ENCODE results near the gene NF1.

The NF1 gene

DNA sequence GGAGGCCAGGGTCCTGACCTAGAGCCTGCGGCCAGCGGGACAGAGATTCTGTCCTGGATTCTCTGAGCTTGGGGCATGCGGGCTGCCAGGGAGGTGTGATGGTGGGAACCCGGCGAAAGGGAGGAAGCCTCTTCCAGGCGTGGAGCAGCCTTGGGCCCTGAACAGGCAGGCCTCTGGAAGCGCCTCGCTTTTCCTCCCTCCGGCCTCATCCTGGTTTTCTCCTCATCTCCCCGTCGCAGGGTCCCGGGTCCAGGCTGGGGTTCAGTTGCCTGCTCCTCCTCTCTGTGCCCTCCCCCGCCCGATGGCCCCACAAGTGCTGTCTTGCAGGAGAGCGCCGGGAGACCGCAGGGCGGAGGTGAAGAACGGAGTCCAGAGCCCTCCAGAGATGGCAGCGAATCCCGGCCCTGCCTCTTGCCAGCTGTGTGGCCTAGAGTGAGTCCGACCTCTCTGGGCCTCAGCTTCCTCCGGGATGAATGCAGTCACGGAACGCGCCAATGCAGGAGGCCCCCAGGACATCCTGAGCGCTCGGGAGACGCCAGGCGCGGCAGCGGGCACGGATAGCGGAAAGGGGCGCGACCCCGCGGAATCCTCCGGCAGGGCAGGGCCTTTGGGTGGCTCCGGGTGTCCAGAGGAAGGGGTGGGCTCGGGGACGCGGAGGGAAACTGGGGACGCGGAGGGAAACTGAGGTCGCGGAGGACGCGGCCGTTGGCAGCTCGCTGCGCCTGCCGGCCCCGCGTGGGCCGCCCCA, 296.1 kb downstream of the NF1 start:
- DNase-seq (ENCODE audit: low read depth), result no peak
- no peak overlapping the region for H3K4me3 ChIP-seq (ENCODE audit: low read depth, low read length)
- TF ChIP-seq, protein P1, sequence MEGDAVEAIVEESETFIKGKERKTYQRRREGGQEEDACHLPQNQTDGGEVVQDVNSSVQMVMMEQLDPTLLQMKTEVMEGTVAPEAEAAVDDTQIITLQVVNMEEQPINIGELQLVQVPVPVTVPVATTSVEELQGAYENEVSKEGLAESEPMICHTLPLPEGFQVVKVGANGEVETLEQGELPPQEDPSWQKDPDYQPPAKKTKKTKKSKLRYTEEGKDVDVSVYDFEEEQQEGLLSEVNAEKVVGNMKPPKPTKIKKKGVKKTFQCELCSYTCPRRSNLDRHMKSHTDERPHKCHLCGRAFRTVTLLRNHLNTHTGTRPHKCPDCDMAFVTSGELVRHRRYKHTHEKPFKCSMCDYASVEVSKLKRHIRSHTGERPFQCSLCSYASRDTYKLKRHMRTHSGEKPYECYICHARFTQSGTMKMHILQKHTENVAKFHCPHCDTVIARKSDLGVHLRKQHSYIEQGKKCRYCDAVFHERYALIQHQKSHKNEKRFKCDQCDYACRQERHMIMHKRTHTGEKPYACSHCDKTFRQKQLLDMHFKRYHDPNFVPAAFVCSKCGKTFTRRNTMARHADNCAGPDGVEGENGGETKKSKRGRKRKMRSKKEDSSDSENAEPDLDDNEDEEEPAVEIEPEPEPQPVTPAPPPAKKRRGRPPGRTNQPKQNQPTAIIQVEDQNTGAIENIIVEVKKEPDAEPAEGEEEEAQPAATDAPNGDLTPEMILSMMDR (IDR thresholded peaks at IDR 0.05; ENCODE audit: control insufficient read depth, extremely low read depth, insufficient read depth), result no peak

DNA sequence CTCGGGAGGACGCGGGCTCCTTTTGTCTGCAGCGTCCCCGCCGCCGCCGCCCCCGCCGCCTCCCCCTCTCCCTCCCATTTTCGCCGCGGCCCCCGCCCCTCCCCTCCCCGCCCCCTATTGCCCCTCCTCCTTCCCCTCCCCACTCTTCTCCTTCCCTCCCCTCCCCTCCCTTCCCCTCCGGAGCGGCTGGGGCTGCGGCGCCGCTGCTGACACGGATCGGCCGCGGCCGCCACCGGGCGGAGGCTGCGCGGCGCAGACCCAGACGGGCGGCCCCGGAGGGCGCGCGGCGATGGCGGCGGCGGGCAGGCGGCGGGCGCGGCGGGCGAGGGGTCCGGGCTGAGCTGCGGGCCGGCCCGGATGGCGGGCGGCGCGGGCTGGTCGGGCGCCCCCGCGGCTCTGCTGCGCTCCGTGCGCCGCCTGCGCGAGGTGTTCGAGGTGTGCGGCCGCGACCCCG, 296.7 kb downstream of the NF1 start, which contains the start of gene RAB11FIP4:
TSS of gene RAB11FIP4 (plus strand) at position 180 of the 454 bp plus-strand sequence. CDS start at position 358, 178 bp downstream.
- H3K4me3 ChIP-seq (ENCODE audit: low read depth, low read length), result no peak within 1 kb of the TSS
- no peak for DNase-seq (ENCODE audit: low read depth)
- TF ChIP-seq, protein P1 (IDR thresholded peaks at IDR 0.05; ENCODE audit: control insufficient read depth, extremely low read depth, insufficient read depth), result no peak

DNA sequence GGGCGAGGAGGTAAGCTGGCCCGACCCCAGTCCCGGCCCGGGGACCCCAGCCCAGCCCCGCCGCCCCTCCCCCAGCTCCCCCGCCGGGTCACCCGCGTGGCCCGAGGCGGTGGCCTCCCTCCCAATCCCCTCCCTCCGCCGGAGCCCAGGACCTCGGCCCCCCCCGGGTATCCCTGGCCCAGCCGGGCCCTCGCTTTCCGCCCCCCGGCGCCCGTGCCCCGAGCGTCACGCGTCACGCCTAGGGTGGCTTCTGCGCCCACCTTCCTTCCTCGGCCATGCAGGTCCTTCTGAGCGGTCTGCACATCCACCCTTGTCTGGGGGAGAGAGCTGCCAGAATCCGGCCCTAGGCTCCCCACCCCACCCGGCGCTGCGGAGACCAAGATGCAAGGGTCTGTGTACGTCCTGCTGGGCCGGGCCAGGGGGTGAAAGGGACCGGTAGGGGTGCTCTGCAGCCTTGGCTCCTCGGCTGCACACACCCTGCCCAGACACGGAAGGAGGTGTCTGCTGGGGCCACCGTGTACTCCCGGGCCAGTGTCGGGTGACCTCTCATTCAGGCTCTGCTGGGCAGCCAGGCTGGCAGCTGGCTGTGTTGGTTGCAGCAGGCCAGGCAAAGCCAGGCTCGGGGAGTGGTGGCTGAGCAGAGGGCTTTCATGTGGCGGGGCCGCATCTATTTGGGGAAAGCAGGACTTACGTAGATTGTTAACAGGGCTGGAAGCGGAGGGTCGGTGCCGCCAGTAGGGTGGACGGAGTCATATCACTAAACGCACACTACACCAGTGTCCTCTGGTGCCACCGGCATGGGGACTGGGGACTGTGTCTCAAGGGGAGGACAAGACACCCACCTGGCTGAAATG, 297.5 kb downstream of the NF1 start:
- DNase-seq (ENCODE audit: low read depth), result no peak
- TF ChIP-seq, protein P1 (IDR thresholded peaks at IDR 0.05; ENCODE audit: control insufficient read depth, extremely low read depth, insufficient read depth), result no peak
- H3K4me3 ChIP-seq (ENCODE audit: low read depth, low read length), result no peak overlapping the region

DNA sequence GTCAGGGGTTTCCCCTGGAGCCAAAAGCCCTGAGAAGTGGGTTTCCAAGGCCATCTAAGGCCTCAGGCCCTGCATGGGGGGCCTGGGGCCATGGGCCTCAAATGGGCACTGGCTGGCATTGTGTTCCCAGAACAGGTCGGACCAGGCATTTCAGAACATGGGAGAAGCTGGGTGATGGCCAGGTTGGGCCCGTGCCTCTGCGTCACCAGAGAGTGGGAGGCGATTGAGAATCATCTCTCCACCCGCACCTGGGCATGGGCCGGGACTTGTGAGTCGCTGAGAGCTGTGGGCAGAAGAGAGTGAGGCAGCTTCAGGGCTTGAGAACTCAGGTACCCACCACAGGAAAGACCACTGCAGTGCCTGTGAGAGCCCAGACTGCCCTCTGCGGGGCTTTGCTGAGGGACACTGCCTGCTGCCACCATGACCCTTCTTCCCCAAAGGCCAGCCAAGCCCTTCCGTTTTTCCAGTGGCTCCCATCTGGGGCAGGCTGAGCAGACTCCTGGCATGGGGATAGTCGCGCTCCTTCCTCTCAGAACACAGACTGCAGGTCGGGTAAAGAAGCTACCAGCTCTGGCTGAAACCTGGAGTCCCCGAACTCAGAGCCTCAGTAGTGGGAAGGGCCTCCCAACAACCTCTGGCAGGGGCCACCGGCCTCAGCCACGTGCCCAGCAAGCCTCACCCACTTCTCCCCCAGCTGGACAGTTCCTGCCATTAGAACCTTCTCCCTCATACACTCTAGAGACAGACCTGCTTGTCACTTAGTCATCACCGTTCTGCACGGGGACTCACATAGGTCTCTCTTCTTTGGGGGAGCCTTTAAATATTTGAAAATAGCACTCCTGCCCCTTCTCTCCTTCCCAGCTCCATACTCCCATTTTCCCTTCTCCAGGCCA, 298.3 kb downstream of the NF1 start:
- TF ChIP-seq, protein P1 (IDR thresholded peaks at IDR 0.05; ENCODE audit: control insufficient read depth, extremely low read depth, insufficient read depth), result no peak
- no peak for DNase-seq (ENCODE audit: low read depth)
- no peak overlapping the region for H3K4me3 ChIP-seq (ENCODE audit: low read depth, low read length)

- TF ChIP-seq, protein P1 (IDR thresholded peaks at IDR 0.05; ENCODE audit: control insufficient read depth, extremely low read depth, insufficient read depth), result no peak
- DNase-seq (ENCODE audit: low read depth), result no peak
- no peak overlapping the region for H3K4me3 ChIP-seq (ENCODE audit: low read depth, low read length)
Measured at GRCh38 chr17:31393749-31394146, 299.0 kb downstream of the NF1 start.

- TF ChIP-seq, protein P1 (IDR thresholded peaks at IDR 0.05; ENCODE audit: control insufficient read depth, extremely low read depth, insufficient read depth), result no peak
- no peak overlapping the region for H3K4me3 ChIP-seq (ENCODE audit: low read depth, low read length)
- peak; percentile 18 for DNase-seq (ENCODE audit: low read depth)
Measured at GRCh38 chr17:31394544-31394943, 299.8 kb downstream of the NF1 start.

Data from LNCaP clone FGC (cell line).